Tibial nerve (tissue), 4 donors: Measurements from ENCODE around the gene OR5A1. TPM values are rescaled to one million over a fixed set of nuclear protein-coding genes. Genes with fewer than 3 reads are reported as not detected.
"Not testable (repeated sequence)": the region's sequence is repeated elsewhere in the genome, so short reads cannot be mapped to it uniquely, and the experiment has no call there.

Experiments
- DNase-seq, 2 donors: peaks; one replicate each; pipeline ENCODE4 v3.0.0-alpha.2; 2019; ENCODE audit warnings: low spot score in 2 of 2
- H3K27ac ChIP-seq, 4 donors: fragments of 200-600 bp; sonication (generic) in 3 of 4; one replicate each; pipeline ENCODE4 v1.5.1; 2017 to 2019; ENCODE audit warnings: mild to moderate bottlenecking in 1 of 4
- H3K27me3 ChIP-seq, 2 donors: fragments of 200-600 bp; sonication (generic) in 1 of 2; one replicate each; pipeline versions ENCODE4 v1.5.1 to v1.6.0; 2017 to 2019
- H3K36me3 ChIP-seq, 3 donors: fragments of 200-600 bp; sonication (generic); one replicate each; pipeline ENCODE4 v1.5.1; 2018 to 2019
- H3K4me1 ChIP-seq, 4 donors: fragments of 200-600 bp; sonication (generic) in 3 of 4; one replicate each; pipeline ENCODE4 v1.5.1; 2017 to 2019
- H3K4me3 ChIP-seq, 4 donors: fragments of 200-600 bp; sonication (generic) in 3 of 4; one replicate each; pipeline ENCODE4 v1.5.1; 2017 to 2019; ENCODE audit warnings: mild to moderate bottlenecking in 1 of 4, moderate library complexity in 1 of 4
- H3K9me3 ChIP-seq, 4 donors: fragments of 200-600 bp; sonication (generic) in 3 of 4; one replicate each; pipeline ENCODE4 v1.5.1; 2017 to 2019
- EP300 ChIP-seq, 2 donors: sonication (generic); formaldehyde crosslinking; IDR thresholded peaks; one replicate each; pipeline ENCODE4 v1.6.1; 2017; ENCODE audit warnings: antibody characterized with exemption in 2 of 2, mild to moderate bottlenecking in 1 of 2
- POLR2A ChIP-seq, 2 donors: fragments of 450-650 bp; IDR thresholded peaks; one replicate each; pipeline ENCODE4 v1.6.1; 2017; ENCODE audit warnings: antibody characterized with exemption in 2 of 2, mild to moderate bottlenecking in 2 of 2, moderate library complexity in 2 of 2
- WGBS, 2 donors: methylation state at CpG; one replicate each; pipeline ENCODE4 v1.1.5; 2018; 5-methylcytosine and 5-hydroxymethylcytosine counted together
- total RNA-seq, 4 donors: library from RNA; depleted of rRNA; stranded (reverse); fragments of >200 nt; gene quantifications; one replicate each; pipeline ENCODE4 v1.1.0, GENCODE V29; 2016
- TF ChIP-seq, protein P1 (sequence below), 5 experiments: fragments of 200-600 bp in 3 of 5; fragments of 450-650 bp in 2 of 5; sonication (generic) in 3 of 5; IDR thresholded peaks; one replicate each; pipeline ENCODE4 v1.5.1; 2016 to 2019; ENCODE audit warnings: antibody characterized with exemption in 5 of 5, mild to moderate bottlenecking in 3 of 5, moderate library complexity in 2 of 5

The OR5A1 gene
- total RNA-seq, 4 donors from 2014 or later = not detected

DNA sequence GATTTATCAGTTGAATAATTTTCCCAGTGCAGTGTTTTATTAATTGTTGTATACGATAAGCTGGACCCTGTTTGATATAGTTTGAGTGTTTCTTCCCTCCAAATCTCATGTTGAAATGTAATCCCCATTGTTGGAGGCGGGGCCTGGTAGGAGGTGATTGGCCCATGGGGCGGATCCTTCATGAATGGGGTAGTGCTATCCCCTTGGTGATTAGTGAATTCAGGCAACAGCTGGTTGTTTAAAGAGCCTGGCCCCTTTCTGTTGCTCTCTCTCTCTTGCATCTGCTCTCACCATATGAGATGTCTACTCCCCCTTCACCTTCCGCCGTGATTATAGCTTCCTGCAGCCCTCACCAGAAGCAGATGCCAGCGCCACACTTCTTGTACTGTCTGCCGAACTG is 1.5 kb downstream of the OR5A1 start:
- Histone ChIP-seq H3K9me3 (no peaks in the 10 kb centered on the region), H3K4me1 (no peaks in the 10 kb centered on the region), H3K4me3 (no peak overlapping the region), H3K36me3 (no peaks in the 10 kb centered on the region), H3K27me3 (no peaks in the 10 kb centered on the region), H3K27ac (no peak overlapping the region)
- DNase-seq = no peak
- TF ChIP-seq POLR2A (IDR thresholded peaks at IDR 0.05) = no peak
- TF ChIP-seq, protein P1, sequence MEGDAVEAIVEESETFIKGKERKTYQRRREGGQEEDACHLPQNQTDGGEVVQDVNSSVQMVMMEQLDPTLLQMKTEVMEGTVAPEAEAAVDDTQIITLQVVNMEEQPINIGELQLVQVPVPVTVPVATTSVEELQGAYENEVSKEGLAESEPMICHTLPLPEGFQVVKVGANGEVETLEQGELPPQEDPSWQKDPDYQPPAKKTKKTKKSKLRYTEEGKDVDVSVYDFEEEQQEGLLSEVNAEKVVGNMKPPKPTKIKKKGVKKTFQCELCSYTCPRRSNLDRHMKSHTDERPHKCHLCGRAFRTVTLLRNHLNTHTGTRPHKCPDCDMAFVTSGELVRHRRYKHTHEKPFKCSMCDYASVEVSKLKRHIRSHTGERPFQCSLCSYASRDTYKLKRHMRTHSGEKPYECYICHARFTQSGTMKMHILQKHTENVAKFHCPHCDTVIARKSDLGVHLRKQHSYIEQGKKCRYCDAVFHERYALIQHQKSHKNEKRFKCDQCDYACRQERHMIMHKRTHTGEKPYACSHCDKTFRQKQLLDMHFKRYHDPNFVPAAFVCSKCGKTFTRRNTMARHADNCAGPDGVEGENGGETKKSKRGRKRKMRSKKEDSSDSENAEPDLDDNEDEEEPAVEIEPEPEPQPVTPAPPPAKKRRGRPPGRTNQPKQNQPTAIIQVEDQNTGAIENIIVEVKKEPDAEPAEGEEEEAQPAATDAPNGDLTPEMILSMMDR (IDR thresholded peaks at IDR 0.05) = no peak
- TF ChIP-seq EP300 (IDR thresholded peaks at IDR 0.05) = no peak
- WGBS, 2 donors = 72 to 79% methylated on average over 7 of the region's 7 CpGs

DNA sequence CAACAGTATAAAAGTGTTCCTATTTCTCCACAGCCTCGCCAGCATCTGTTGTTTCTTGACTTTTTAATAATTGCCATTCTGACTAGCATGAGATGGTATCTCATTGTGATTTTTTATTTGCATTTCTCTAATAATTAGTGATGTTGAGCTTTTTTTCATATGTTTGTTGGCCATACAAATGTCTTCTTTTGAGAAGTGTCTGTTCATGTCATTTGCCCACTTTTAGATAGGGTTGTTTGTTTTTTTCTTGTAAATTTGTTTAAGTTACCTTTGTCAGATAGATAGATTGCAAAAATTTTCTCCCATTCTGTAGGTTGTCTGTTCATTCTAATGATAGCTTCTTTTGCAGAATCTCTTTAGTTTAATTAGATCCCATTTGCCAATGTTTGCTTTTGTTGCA is 9.4 kb downstream of the OR5A1 start:
- WGBS, 2 donors = 88 to 91% methylated on average over 1 of the region's 1 CpG
- H3K27me3 ChIP-seq, H3K36me3 ChIP-seq, H3K4me1 ChIP-seq, H3K27ac ChIP-seq, H3K4me3 ChIP-seq, DNase-seq: not testable (repeated sequence)
- peaks cover 0 to 10% (median 2%) of the 10 kb centered on the region in 4 donors for H3K9me3 ChIP-seq

GRCh38 chr11:59448484-59448883 is 12.2 kb downstream of the OR5A1 start:
- no peaks in the 10 kb centered on the region for H3K36me3 ChIP-seq

DNA sequence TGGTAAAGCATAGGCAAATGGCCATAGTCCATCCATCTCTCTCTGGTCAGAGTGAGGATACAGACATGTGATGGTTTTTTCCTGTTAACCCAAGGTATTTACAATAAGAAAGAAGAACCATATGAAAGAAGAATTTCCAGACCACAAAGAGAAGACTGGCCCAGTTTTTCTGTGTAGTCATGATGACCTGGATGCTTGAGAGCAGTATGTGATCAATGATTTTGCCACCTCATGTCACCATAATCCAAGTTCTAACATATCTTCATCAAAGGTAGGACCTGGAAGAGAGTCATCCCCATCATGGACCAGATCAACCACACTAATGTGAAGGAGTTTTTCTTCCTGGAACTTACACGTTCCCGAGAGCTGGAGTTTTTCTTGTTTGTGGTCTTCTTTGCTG is 20.4 kb downstream of the OR5A1 start, which contains the start of gene OR4D6:
Gene OR4D6 (plus strand): TSS at position 301 of the 400 bp plus-strand sequence. CDS start 0 bp downstream, at position 301.
- H3K36me3 ChIP-seq = no peaks in the 10 kb centered on the region
- TF ChIP-seq EP300 (IDR thresholded peaks at IDR 0.05) = no peak
- TF ChIP-seq POLR2A (IDR thresholded peaks at IDR 0.05) = no peak
- TF ChIP-seq, protein P1 (IDR thresholded peaks at IDR 0.05) = no peak
- no peaks in the 10 kb centered on the region for H3K4me1 ChIP-seq
- DNase-seq = no peak
- WGBS, 2 donors = 80 to 86% methylated on average over 2 of the region's 2 CpGs
- H3K27me3 ChIP-seq = no peaks in the 10 kb centered on the region
- no peaks in the 10 kb centered on the region for H3K9me3 ChIP-seq
- no peak within 1 kb of the TSS for H3K27ac ChIP-seq
- no peak within 1 kb of the TSS for H3K4me3 ChIP-seq

More at GRCh38 chr11:59448484-59448883, 12.2 kb downstream of the OR5A1 start:
- no peak overlapping the region for H3K27ac ChIP-seq
- DNase-seq = no peak
- H3K27me3 ChIP-seq = no peaks in the 10 kb centered on the region
- no peak overlapping the region for H3K4me3 ChIP-seq
- TF ChIP-seq, protein P1 (IDR thresholded peaks at IDR 0.05) = no peak
- TF ChIP-seq POLR2A (IDR thresholded peaks at IDR 0.05) (no peak), EP300 (IDR thresholded peaks at IDR 0.05) (no peak)
- H3K4me1 ChIP-seq = no peaks in the 10 kb centered on the region
- 82 to 84% methylated on average over 2 of the region's 2 CpGs for WGBS, 2 donors
- peaks cover 0 to 10% (median 2%) of the 10 kb centered on the region in 4 donors for H3K9me3 ChIP-seq

GRCh38 chr11:59459916-59460315 is 23.6 kb downstream of the OR5A1 start:
- DNase-seq = no peak
- Histone ChIP-seq H3K27me3 (no peaks in the 10 kb centered on the region), H3K36me3 (no peaks in the 10 kb centered on the region), H3K4me3 (no peak overlapping the region), H3K4me1 (no peaks in the 10 kb centered on the region), H3K9me3 (no peaks in the 10 kb centered on the region), H3K27ac (no peak overlapping the region)
- TF ChIP-seq POLR2A (IDR thresholded peaks at IDR 0.05) (no peak), EP300 (IDR thresholded peaks at IDR 0.05) (no peak)
- TF ChIP-seq, protein P1 (IDR thresholded peaks at IDR 0.05) = no peak
- WGBS, 2 donors = 47 to 72% methylated on average over 3 of the region's 3 CpGs

GRCh38 chr11:59463190-59463641 is 26.9 kb downstream of the OR5A1 start:
- peak; percentile 60 to 78 for DNase-seq
- Histone ChIP-seq H3K4me1 (no peaks in the 10 kb centered on the region), H3K27me3 (no peaks in the 10 kb centered on the region), H3K9me3 (no peaks in the 10 kb centered on the region), H3K4me3 (no peak overlapping the region), H3K27ac (peak overlapping the region in 1 of 4 donors; percentile 25), H3K36me3 (no peaks in the 10 kb centered on the region)
- TF ChIP-seq POLR2A (IDR thresholded peaks at IDR 0.05) (no peak), EP300 (IDR thresholded peaks at IDR 0.05) (peak in 1 of 2 donors; percentile 76)
- TF ChIP-seq, protein P1 (IDR thresholded peaks at IDR 0.05) = peak in 1 of 5 experiments; percentile 22
- 14 to 26% methylated on average over 5 of the region's 5 CpGs for WGBS, 2 donors
